ENCODE measurements around the gene TPR.

GRCh38 chr1:186330758-186331157 is 44.3 kb downstream of the TPR start:
- TF ChIP-seq, protein P1, sequence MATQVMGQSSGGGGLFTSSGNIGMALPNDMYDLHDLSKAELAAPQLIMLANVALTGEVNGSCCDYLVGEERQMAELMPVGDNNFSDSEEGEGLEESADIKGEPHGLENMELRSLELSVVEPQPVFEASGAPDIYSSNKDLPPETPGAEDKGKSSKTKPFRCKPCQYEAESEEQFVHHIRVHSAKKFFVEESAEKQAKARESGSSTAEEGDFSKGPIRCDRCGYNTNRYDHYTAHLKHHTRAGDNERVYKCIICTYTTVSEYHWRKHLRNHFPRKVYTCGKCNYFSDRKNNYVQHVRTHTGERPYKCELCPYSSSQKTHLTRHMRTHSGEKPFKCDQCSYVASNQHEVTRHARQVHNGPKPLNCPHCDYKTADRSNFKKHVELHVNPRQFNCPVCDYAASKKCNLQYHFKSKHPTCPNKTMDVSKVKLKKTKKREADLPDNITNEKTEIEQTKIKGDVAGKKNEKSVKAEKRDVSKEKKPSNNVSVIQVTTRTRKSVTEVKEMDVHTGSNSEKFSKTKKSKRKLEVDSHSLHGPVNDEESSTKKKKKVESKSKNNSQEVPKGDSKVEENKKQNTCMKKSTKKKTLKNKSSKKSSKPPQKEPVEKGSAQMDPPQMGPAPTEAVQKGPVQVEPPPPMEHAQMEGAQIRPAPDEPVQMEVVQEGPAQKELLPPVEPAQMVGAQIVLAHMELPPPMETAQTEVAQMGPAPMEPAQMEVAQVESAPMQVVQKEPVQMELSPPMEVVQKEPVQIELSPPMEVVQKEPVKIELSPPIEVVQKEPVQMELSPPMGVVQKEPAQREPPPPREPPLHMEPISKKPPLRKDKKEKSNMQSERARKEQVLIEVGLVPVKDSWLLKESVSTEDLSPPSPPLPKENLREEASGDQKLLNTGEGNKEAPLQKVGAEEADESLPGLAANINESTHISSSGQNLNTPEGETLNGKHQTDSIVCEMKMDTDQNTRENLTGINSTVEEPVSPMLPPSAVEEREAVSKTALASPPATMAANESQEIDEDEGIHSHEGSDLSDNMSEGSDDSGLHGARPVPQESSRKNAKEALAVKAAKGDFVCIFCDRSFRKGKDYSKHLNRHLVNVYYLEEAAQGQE (IDR thresholded peaks at IDR 0.05; ENCODE audit: insufficient read depth in 1 of 2, low read depth in 2 of 2, low read length in 2 of 2): no peak
- TF ChIP-seq POLR2AphosphoS5 (IDR thresholded peaks at IDR 0.05; ENCODE audit: low read depth, low read length) (no peak), SIN3A (IDR thresholded peaks at IDR 0.05; ENCODE audit: borderline replicate concordance, insufficient read depth, low read length) (no peak), TAF1 (IDR thresholded peaks at IDR 0.05; ENCODE audit: borderline replicate concordance, insufficient read depth, low read length) (no peak), FOXP2 (optimal IDR thresholded peaks at IDR 0.05; ENCODE audit: borderline replicate concordance, extremely low read depth, extremely low read length, insufficient read depth) (no peak)
